Activated CD8-positive, alpha-beta T cell treated with anti-CD3 and anti-CD28 coated beads for 36 hours (primary cell): ENCODE data around the gene CES5A. TPM values are rescaled to one million over a fixed set of nuclear protein-coding genes. Genes with fewer than 3 reads are reported as not detected.

Experiments
- total RNA-seq, 2 experiments: library from RNA; stranded (reverse); gene quantifications; one replicate each; pipeline ENCODE4 v1.2.3, GENCODE V29; 2021

Gene CES5A
- total RNA-seq, 2 experiments from 2014 or later: not detected

Other genes with a start within 250 kb of the CES5A start
- not detected for gene SLC6A2, start 219.4 kb downstream of the CES5A start, total RNA-seq
- not detected for gene CES1, start 42.3 kb downstream of the CES5A start, total RNA-seq